Measurements from ENCODE around the gene NUDT1. TPM values are rescaled to one million over a fixed set of nuclear protein-coding genes. Genes with fewer than 3 reads are reported as not detected.
A peak's percentile ranks its signal among the peaks of the same experiment; 100 is the strongest.

NUDT1 gene
- total RNA-seq, 1 donor = 44.7 TPM

DNA sequence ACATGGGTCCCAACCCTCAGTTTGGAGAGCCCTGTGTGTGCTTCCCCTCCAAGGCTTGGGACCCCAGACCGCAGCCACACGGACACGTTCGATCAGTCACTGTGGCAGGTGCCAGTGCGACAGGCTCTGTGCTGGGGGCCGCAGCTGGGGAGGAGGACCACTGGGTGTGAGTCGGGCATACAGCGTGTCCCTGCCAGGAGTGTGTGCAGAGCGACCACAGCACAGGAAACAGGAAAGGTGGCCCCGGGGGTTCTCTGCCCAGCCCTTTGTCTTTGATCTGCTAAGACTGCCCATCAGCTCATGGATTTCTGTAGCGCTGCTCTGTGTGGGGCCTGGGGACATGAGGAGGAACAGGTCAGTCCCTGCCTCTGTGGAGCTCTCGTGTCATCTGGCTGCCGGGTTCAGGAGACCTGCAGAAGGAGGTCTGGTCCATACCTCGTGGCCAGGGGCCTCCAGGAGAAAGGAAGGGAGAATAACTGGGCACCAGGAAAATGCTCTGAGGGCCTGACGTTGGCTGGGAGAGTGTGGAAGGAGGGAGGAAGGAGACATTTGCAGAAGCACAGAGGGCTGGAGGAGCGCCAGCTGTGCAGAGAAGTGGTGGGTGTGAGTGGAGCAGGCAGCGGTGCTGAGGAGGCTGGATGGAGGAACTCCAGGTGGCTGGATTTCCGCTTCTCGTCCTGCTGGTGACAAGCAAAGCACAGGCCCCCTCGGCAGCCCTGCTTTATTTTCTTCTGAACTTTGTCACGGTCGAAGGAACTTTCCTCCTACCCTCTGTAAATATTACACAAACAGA lies 4.1 kb downstream of the NUDT1 start:
- peak in 1 of 3 donors; percentile 71 for DNase-seq (ENCODE audit: low read depth in 2 of 3, low spot score in 2 of 3)

DNA sequence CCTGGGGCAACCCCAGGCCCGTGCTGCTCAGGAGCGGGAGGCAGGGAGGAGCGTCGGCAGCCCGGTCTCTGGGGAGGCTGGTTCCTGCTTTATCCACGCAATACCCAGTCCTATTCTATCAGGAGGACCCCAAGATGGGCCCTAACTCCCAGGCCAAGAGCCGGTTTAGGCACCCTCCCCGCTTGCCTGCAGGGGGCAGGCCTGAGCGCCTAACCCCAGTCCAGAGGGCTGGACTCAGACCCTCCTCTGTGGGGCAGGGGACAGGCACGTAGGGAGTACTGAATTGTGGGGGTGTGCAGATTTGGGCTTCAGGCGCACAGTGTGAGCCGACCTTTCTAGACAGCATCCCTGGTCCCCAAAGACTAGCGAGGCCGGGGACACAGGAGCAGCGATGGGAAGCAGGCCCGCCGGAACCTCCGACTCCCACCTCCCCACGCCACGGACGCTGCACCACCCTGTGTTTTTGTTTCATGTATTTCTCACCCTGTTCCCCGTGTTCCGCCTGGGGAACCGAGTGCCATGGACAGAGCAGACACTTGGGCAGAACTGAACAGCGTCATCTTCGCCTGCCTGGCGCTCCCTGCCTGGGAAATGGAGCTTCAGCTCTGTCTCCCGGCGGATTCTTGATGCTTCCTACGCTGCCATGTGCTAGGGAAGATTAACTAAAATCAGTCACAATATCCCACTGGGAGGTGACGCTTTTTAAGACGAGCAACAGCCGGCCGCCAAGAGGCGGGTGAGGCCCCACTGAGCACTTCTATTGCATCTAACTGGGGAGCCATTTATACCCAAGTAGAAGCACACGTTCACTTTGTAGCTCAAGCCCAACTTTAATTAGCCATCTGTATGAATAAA lies 5.3 kb downstream of the NUDT1 start:
- DNase-seq (ENCODE audit: low read depth in 2 of 3, low spot score in 2 of 3) = no peak

DNA sequence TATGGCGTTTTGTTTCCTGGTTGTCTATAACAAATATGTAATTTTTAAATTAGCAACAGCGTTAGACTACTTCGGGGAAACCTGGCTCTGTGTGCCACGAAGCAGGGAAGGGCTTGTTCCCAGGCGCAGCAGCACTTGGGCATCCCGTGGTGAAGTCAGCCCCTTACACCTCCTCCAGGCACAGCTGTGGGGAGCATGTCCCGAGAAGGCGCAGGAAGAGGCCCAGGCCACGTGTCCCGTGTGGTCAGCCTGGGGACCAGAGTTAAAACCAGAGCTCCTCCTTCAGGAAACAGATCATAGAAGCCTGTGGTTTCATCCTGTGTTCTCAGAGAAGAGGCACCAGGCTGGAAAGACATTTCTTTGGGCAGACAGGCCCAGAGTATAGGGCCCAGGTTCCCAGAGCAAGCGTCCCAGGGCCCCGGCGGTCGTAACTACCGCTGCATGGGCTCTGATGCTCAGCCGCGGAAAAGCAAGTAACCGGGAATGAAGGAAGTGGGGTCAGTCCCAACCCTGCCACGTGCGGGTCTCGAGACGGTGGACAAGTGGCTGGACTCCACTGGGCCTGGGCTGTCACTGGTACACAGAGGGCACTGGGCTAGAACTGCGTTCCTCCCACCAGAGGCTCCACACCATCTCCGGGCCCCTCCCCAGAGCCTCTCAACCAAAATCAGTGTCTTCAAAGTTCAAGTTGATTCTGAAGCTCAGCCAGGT lies 7.1 kb downstream of the NUDT1 start:
- DNase-seq (ENCODE audit: low read depth in 2 of 3, low spot score in 2 of 3) = peak in 2 of 3 donors; percentile 42 to 70

DNA sequence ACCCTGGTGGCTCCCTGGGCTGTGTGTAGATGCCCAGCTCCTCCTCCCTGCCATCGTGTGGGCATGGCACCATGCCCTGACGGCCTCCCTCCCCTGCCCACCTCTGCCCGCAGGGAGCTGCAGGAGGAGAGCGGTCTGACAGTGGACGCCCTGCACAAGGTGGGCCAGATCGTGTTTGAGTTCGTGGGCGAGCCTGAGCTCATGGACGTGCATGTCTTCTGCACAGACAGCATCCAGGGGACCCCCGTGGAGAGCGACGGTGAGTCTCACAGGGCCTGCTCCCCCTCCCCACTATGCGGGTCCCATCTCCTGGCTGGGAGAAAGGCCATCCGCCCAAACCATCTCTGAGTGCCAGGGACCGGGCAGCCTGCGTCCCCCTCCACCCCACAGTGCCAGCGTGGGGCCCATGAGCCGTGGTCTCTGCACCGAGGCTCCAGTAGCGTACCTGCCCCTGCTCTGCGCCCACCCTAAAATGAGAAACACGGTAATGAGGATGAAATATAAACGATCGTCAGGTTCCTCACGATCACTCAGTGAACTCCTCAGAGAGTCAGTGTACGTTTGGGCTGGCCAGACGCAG lies 7.8 kb downstream of the NUDT1 start:
- DNase-seq (ENCODE audit: low read depth in 2 of 3, low spot score in 2 of 3) = no peak

DNA sequence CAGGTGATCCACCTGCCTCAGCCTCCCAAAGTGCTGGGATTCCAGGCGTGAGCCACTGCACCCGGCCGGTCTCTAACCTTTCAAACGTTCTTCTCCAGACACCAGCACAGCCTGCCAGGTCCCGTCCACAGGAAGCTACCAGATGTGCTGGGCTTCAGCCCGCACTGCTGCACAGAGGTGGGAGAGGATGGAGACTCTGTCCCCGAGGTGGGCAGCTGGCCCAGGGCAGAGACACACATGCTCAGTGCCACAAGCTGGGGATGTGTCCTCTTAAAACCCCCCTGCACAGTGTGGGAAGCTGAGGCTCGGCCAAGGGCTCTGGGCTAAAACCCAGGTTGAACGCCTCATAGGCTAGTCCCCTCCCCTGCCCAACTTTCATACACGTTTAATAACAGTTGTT lies 9.4 kb downstream of the NUDT1 start:
- no peak for DNase-seq (ENCODE audit: low read depth in 2 of 3, low spot score in 2 of 3)

DNA sequence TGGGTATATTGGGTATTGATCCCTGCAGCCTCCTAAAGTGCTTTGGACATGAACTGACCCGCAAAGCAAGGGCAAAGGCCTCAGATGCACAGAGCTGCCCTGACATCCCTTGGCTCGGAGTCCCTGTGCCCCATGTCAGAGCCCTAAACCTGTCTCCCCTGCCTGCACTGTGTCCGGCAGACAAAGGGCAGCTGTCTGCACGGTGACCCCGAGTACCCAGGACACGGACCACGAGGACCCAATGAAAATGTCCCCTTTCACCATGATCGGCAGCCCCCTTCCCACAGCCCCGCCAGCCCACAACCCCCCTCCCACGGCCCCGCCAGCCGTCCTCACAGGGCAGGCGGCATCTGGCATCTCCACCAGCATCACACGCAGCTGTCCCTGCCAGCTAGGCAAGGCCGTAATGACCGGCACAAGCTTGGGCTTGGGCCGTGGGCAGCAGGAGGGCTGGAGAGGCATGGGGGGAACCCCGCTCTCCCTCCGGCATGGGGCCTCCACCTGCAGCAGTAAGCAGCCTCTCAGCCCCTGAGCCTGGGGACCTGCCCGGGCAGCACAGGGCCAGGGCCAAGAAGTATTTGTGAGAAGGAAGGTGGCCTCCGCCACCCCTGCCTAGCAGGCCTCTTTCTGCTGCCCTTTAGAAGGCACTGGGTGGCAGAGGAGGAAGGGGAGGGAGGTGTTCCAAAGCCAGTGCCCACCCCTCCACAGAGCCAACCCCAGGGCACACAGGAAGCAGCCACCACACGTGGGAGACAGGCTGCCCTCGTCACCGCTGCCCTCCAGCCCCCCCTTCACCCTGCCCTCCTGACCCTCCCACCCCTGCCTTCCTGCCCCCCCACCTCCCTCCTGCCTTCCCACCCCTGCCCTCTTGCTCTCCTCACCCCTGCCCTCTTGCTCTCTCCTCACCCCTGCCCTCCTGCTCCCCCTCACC lies 10.1 kb downstream of the NUDT1 start:
- peak in 2 of 3 donors; percentile 53 to 54 for DNase-seq (ENCODE audit: low read depth in 2 of 3, low spot score in 2 of 3)

DNA sequence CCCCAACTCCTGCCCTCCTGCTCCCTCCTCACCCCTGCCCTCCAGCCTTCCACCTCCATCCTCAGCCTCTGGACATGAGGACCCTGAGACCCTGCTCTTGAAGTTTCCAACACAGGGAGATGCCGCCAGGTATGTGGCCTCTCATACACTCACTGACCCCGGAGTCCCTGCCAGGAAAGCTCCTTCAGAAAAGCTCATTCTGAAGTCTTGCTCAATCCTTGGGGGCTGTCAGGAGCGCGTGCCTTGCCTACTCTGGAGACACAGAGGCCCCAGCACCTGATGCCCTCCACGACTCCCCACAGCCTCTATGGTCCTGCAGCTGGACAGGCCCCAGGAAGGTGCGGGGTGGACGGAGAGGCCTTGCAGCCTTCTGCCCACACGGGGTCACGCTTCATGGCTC lies 11.0 kb downstream of the NUDT1 start:
- no peak for DNase-seq (ENCODE audit: low read depth in 2 of 3, low spot score in 2 of 3)

DNA sequence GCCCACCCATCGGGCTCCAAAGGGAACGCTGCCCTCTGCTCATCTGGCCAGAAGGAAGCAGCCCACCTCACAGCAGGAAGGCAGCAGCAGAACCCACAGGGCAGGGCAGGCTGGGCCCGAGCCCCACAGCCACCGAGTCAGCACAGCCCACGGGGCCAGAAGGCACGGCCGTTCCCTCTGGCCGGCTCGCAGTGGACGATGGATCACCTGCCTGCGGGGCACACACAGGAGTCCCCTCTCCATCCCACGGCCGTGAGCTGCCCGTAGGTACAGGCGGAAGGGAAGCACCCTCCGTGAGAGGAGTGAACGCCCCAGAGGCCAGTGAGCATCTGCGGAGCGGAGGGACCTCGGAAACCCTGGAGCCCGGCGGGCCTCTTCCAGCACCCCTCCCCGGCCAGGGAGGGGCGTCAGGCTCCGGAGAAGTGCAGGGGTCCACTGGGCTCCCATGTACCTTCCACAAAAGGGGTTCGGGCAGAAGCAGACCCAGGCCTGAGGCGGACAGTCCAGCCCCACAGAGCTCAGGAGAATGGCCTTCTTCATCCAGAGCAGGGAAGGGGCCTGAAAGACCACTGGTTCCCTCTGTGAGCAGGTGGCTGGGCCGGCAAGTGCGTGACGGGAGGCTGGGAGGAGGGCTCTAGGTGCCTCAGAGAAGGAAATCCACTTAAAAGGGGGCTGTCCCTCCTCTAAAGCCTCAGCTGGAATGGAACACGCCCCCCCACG lies 11.7 kb downstream of the NUDT1 start:
- DNase-seq (ENCODE audit: low read depth in 2 of 3, low spot score in 2 of 3) = no peak

DNA sequence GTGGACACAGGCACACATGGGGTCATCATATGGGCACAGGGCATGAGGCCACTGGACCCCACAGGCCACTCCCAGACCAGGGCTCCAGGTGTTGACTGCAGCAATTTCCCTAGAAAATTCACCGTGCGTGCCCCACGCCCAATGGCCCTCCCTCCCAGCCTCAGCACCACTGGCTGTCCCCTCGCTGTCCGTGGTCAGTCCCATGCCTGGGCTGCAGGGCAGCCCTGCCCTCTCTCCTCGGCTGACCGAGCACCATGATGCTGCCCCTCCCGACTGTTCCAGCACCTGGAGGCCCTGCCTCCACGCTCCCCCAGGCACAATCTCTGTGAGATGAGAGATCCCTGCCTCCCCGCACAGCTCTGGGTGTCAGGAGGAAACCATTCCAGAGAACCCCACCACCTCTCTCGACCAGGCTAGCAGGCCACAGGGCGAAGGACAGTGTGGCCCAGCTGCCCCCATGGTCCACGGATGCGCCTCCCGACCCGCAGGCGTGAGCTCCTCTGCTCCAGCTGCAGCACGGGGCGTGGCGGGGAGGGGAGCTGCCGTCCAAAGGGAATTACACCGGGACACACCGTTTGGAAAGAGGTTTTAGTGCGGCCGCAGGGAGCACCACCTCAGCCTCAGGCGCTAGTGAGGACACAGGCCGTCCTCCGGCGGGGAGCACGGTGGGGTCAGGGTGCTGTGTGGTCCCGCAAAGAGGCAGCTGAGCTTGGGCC lies 12.6 kb downstream of the NUDT1 start:
- DNase-seq (ENCODE audit: low read depth in 2 of 3, low spot score in 2 of 3) = no peak

DNA sequence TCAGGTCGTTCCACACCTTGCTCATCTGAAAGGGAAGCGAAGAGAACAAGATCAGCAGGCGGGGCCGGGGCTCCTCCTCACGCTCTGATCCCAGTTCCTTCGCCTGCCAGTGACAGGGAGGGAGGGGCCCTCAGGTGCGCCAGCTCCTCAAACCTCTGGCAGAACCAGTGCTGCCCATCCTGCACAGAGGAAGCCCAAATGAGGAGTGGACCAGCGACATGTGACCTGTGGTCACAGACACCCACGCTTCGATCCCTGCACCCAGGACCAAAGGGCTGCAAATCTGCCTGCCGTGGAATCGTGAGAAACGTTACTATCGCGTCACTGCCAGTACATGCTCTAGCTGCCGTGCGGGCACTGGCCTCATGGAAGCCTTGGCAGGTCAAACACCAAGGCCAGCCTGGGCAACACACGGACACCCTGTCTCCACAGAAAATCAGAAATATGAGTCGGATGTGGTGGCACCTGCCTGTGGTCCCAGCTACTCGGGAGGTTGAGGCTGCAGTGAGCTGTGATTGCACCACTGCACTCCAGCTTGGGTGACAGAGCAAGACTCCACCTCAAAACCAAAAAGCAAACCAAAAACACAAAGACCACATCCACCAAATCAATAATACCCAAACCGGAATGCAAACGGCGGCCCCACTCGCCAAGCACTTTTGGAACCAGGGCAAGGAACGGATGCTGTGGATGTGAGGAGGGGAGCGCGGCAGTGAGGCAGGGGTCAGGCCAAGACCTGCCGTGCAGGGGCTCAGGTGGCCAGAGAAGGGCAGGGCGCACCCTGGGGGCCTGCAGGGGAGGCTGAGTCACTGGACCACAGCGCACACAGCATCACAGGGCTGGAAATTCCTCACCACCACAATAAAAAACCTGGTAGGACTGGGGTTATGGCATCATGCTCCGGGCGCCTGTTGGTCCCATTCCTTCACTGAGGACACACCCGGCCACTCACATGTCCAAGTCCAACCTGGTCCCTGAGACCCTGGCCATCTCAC lies 13.4 kb downstream of the NUDT1 start:
- no peak for DNase-seq (ENCODE audit: low read depth in 2 of 3, low spot score in 2 of 3)

DNA sequence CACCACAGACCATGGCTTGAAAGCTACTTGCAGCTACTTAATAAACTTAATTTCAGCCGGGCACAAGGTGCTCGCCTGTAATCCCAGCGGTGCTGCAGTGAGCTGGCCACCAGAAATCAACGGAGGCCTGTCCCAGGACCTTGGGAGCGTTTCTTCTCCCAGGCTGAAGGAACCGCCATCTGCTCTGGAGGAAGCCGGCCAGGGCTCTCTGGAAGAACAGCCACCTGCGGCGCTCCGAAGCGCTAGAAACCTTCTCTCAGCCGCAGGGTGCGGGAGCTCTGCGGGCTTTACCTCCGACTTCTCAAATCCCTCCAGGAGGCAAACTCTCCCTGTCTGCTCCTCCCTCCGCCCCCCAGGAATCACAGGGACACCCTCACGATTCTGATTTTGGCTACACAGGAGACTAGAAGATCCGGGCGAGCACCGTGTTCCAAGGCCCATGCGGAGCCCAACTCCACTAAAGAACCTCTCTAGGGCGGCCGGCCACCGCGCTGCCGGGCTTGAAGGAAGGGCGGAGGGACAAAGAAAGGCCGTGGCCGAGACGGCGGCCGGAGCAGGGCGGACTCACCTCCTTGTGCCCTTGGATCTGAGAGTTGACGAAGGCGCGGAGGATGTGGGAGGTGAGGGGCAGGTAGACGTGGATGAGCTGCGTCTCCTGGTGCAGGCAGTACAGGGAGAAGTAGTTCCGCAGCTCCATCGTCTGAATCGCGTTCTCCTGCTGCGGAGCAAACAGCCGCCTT lies 14.4 kb downstream of the NUDT1 start:
- DNase-seq (ENCODE audit: low read depth in 2 of 3, low spot score in 2 of 3) = no peak

DNA sequence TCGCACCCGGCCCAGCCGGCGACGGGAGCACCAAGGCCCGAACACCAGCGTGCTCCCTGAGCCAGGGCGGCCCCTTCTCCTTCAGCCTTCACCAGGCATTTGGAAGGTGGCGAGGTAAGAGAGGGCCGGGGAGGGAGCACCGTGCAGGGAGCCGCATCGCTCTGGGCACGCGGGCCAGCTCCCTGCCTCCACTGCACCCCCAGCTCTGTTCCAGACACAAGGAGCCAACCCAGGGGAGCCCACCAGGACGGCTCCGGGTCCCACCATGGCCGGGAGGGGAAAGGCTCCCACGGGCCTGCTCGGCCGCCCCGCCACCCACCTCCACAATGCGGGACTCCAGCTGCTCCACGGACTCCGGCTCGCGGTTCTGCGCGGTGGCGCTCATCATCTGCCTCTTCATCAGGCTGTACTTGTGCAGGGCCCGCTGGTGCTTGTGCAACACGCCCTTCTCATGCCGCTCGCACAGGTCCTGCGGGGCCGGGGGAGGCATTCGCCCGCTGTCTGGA lies 15.1 kb downstream of the NUDT1 start:
- no peak for DNase-seq (ENCODE audit: low read depth in 2 of 3, low spot score in 2 of 3)

DNA sequence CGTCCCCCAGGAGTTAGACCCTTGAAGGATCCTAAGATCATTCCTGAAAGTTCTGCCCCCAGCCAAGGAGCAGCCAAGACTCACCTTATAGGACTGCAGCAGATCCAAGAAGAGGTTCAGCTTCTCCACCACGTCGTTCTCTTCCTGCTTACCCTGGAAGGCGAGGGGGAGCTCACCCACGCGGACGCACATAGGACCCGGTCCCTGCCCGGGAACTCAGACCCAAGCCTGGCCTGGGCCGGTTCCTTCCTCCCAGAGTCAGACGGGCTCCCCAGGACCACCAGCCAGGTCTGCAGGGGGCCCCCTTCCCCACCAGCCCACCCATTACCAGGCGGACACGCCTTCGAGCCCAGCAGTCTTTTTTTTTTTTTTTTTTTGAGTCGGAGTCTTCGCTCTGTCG lies 15.6 kb downstream of the NUDT1 start:
- DNase-seq (ENCODE audit: low read depth in 2 of 3, low spot score in 2 of 3) = no peak

DNA sequence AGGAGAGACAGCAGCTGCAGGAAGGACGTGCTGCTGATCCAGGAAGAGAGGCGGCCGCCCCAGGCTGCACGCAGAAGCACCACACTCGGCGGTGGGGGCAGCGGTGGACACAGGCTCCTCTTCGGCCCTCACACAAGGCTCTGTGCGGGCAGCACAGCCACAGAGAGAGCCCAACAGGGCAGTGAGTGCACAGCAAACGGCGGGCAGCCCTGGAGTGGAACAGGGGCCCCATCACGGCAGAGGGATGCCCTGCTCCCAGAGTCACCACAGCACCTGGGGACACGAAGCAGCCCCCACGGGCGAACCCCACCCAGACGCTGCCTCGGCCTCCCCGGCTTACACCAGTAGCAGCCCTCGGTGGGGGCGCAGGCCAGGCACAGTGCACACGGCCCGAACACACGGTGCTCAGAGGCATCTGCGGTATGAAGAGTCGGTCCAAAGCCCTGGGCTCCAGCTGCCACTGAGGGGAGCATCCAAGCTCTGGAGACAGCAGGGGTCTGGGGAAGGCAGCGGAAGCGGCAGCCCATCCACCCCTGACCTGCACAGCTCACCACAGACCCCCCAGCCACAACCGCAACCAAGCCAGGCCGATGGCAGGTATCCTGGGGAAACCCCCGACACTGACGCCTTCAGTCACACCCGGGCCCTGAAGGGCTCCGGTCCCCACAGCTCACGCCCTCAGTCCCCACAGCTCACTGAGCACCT lies 16.8 kb downstream of the NUDT1 start:
- DNase-seq (ENCODE audit: low read depth in 2 of 3, low spot score in 2 of 3) = no peak

DNA sequence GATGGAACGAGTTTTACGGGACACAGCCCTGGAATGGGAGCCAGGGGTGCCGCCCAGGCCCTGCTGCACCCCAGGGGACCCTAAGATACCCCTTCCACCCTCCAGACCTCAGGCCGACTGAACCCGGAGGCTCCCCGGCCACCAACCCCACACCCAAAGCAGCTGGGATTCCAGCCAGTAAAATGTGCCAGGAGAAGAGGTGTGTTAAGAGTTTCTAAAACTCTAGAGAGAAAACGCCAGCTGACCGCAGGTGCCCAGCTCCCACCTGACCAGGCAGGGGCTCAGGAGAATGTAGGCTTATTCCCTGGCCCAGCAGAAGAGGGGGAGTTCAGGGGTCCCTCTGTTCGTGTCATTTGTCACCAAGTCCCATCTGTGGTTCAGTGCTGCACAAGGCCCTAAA lies 17.5 kb downstream of the NUDT1 start:
- DNase-seq (ENCODE audit: low read depth in 2 of 3, low spot score in 2 of 3) = no peak

DNA sequence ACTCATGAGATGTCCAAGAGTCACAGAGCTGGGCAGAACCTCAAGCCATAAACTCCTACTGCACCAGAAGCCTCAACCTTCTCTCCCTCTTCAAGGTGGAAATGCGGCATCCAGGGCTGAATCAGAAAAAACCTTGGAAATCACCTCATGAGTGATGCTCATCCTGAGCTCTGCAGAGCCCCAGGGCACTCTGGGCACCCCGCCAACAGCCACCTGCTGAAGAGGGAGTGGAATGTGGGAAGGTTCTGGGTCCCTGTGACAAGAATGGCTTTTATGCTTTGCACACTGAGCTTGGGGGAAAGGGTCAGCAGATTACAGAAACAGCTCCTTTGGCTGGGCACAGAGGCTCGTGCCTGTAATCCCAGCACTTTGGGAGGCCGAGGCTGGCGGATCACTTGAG lies 18.8 kb downstream of the NUDT1 start:
- DNase-seq (ENCODE audit: low read depth in 2 of 3, low spot score in 2 of 3) = no peak
